NCI-H748 (cell line): ENCODE results near the gene RRP36.

Source experiments
- DNase-seq: peaks from one replicate; lab custom pipeline; 2025; ENCODE audit not compliant: unreplicated experiment; lab: John Stamatoyannopoulos, UW

RRP36 gene

GRCh38 chr6:43060755-43061633 is 39.6 kb downstream of the RRP36 start:
- DNase-seq = no peak

- no peak for DNase-seq
Measured at GRCh38 chr6:43061861-43062260, 40.4 kb downstream of the RRP36 start.

- no peak for DNase-seq
Measured at GRCh38 chr6:43062818-43063217, 41.4 kb downstream of the RRP36 start.

GRCh38 chr6:43070028-43070632 is 48.7 kb downstream of the RRP36 start:
- peak; percentile 56 for DNase-seq

GRCh38 chr6:43074847-43075669 is 53.6 kb downstream of the RRP36 start:
- no peak for DNase-seq

GRCh38 chr6:43075670-43076463 is 54.4 kb downstream of the RRP36 start, which contains the start of gene PTK7:
TSS of gene PTK7 (plus strand) at chr6:43076314. CDS start at chr6:43076489, 175 bp downstream.
- DNase-seq = peak; percentile 91

- DNase-seq = peak; percentile 76
Measured at GRCh38 chr6:43076464-43077332, 55.3 kb downstream of the RRP36 start.

- peak; percentile 60 for DNase-seq
Measured at GRCh38 chr6:43077333-43077809, 55.9 kb downstream of the RRP36 start.

GRCh38 chr6:43077981-43078511 is 56.6 kb downstream of the RRP36 start:
- DNase-seq = no peak

GRCh38 chr6:43078691-43079090 is 57.3 kb downstream of the RRP36 start:
- no peak for DNase-seq
